LNCAP (cell line): Measurements from ENCODE around the gene ENO4.

ENCODE experiments used
- TF ChIP-seq, protein P1 (sequence below): fragments of 450-650 bp; IDR thresholded peaks from 2 replicates; pipeline ENCODE4 v1.5.1; 2017; ENCODE audit warnings: mild to moderate bottlenecking

Gene ENO4

DNA sequence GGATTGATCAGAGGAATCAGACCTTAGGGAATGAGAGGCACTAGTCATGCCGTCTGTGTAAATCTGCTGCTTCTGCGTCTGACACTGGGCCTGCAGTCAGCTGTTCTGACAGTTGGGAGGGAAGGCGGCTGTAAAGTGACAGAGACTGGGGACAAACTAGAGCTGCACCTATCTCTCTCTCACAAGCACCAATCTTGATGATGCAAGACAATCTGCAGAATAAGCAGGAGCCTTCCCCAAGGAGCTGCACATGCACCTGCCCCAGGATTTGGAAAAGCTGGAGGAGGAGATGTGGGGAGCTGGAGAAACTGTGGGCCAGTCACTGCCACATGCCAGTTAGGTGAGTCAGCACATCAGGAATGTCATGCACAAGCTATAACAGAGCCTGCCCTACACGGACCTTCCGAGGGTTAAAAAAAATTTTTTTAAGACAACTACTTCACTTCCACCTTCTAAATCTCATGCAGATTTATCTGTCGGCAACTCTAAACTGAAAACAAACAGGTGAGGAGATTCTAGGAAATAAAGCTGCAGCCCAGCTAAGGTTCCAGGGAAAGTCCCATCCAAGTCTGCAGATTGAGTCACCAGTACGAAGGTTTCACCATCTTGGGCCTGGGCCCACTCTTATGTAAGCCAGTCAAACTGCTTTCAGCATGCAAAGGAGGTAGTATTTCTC is 39.2 kb downstream of the ENO4 start:
- TF ChIP-seq, protein P1, sequence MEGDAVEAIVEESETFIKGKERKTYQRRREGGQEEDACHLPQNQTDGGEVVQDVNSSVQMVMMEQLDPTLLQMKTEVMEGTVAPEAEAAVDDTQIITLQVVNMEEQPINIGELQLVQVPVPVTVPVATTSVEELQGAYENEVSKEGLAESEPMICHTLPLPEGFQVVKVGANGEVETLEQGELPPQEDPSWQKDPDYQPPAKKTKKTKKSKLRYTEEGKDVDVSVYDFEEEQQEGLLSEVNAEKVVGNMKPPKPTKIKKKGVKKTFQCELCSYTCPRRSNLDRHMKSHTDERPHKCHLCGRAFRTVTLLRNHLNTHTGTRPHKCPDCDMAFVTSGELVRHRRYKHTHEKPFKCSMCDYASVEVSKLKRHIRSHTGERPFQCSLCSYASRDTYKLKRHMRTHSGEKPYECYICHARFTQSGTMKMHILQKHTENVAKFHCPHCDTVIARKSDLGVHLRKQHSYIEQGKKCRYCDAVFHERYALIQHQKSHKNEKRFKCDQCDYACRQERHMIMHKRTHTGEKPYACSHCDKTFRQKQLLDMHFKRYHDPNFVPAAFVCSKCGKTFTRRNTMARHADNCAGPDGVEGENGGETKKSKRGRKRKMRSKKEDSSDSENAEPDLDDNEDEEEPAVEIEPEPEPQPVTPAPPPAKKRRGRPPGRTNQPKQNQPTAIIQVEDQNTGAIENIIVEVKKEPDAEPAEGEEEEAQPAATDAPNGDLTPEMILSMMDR, result no peak

DNA sequence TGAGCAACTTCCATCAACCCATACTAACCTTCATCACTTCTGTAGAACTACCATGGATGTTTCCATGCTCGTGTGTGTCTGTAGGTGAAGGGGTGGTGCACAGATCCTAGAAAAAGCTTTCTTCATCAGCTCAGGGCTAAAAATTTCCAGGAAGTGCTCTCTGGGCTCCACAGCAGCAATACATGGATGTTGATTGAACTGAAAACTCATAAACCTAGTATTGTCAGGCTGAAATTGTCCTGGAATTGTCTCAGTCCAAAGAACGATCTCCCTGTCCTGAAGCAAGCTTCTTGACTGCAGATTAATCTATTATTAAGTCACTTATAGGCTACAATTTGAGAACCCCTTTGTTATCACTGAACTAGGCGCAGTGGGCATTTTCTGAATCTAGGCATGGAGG is 39.8 kb downstream of the ENO4 start:
- TF ChIP-seq, protein P1, result no peak

DNA sequence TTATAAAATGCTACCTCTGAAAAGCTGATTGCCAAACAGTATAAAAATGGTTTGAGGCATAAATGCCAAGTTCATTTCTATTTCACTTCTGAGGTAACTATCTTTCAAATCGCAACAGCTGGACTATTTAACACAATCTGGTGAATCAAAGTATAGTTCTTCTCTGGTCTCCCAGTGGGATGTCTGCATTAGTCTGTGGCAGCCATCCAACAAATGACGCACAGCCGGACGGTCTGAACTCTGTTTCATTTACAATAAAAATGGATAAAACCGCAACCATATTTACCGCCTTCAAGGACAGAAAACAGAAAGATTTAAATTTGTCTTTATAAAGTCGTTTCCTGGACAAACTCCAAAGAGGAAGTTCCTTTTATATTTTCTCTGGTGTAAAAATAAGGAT is 41.9 kb downstream of the ENO4 start:
- TF ChIP-seq, protein P1, result no peak

DNA sequence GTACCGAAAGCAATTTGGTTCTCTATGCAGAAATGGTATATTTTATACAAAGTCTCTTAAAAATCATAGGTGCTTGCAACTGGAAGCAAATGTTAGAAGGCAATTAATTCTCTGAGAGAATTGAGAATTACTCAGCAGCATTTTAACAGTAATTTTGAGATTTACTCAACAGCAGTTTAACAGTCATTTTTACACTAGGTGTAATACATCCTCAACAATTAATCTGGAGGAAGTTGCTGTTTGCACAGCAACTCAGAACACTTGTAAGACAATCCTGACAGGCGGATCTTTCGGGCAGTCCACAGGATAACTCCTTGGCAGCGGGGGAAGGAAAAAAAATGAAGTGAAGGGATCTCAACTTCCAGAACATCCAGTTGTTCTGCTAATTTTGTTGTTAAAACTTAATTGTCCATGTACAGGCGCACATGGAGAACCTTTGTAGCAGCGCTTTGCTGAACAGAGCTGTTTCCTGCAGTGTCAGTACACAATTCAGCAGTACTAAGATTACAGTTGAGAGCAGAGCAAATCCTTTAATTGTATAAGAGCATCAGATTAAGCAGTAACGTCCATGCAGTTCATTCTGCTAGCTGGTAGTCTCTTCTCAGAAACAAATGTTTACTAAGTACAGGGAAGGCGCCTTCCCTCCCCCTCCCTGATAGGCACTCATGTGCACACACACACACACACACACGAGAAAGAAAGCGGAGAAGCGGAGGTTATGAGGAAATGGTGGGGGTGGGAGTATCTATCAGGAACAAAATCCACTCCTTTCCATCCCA is 43.8 kb downstream of the ENO4 start:
- TF ChIP-seq, protein P1, result no peak

DNA sequence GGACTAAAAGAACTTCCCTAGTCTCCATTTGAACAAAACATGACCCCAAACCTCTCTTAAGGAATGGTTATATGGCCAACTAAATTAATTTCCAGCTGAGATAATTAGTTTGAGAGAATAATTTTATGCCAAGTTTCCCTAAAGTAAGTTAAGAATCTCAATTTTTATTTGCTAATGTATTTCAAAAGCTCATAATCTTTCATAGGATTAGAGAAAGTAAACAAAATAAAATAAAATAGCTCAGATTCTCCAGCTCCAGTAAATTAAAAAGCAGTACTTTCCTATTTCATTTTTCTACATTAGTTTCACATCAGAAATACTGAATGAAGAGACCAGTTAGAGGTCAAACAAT is 44.4 kb downstream of the ENO4 start:
- TF ChIP-seq, protein P1, result no peak

DNA sequence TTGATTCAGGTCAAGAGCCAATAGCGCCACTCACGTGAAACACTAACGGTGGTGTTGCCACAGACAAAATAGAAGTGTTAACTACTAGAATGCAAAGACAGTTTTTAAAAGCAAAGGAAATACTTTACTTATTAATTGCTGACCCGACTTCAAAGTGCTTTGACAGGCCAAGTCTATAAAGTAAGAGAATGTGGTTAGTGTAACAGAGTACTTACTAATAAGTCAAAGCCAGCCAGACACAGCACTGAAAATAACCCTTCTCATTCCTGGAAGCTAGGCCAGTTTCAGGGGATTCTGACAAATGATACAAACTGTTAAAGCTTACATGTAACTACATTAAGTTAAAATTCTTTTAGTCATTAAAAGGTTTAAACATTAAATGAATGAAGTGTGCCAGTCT is 50.3 kb downstream of the ENO4 start:
- TF ChIP-seq, protein P1, result no peak

DNA sequence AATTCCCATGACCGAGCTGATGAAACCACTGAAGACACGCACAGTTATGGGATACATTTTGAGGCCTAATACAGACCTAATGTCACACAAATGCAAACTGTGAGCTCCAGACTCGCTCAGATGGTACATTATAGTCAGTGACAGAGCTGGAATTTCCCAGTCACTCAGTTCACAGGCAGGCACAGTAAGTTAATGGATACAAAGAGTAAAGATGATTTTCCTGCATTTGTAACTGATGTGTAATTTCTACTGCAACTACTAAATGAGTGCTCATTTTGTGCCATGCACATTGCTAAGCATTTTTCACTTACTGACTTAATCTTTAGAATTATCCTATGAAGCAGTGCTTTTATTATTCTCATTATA is 56.5 kb downstream of the ENO4 start:
- TF ChIP-seq, protein P1, result no peak
